Measurements from ENCODE around the gene SLC39A11. TPM values are rescaled to one million over a fixed set of nuclear protein-coding genes. Genes with fewer than 3 reads are reported as not detected.

Gene SLC39A11
- total RNA-seq, 1 experiment from 2014 or later = 15.2 TPM

DNA sequence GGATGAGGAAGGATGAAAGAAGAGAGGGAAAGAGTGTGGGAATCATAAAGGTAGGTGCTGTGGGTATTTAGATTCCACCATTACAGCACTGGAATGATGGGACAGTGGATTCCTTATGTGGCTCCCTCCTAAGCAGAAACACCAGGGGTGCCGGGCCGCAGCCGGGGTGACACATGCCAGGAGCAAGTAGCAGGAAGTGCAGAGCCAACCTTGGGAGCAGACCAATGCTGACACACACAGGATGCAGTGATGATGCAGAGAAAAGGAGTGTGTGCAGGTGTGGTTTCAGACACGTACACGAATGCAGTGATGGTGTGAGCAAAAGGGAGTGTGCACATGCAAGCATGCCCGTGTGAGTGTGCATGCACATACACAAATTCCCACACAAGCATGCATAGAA lies 338.0 kb downstream of the SLC39A11 start:
- H3K27me3 Mint-ChIP-seq (ENCODE audit: low read depth) = peaks cover 4% of the 10 kb centered on the region
- peaks cover 0 to 2% of the 10 kb centered on the region in 2 experiments; a peak in 1 of 4 replicates for H3K4me1 Mint-ChIP-seq
- Histone ChIP-seq H3K18ac (ENCODE audit: insufficient read length, low read depth, low read length) (no peak overlapping the region), H3K4ac (ENCODE audit: low read depth, low read length) (no peak overlapping the region), H2AK5ac (ENCODE audit: insufficient read length, low read length) (no peak overlapping the region), H3K4me1 (ENCODE audit: insufficient read depth, low read length) (no peaks in the 10 kb centered on the region), H2BK15ac (ENCODE audit: low read depth, low read length) (no peak overlapping the region), H3K27me3 (ENCODE audit: insufficient read depth, low read length) (no peaks in the 10 kb centered on the region), H4K91ac (ENCODE audit: insufficient read length, low read depth, low read length) (no peak overlapping the region), H4K8ac (replicated peaks; ENCODE audit: insufficient read length, low read depth, low read length) (no peak overlapping the region), H2AFZ (ENCODE audit: low read length) (no peak overlapping the region), H2BK5ac (ENCODE audit: insufficient read length, low read length) (no peak overlapping the region), H3K23ac (ENCODE audit: insufficient read length, low read depth, low read length) (no peak overlapping the region), H2BK120ac (ENCODE audit: low read depth, low read length, poor library complexity, severe bottlenecking) (no peak overlapping the region), H3K23me2 (ENCODE audit: insufficient read length, low read depth, low read length, poor library complexity, severe bottlenecking) (no peaks in the 10 kb centered on the region), H2BK20ac (ENCODE audit: low read depth, low read length, poor library complexity, severe bottlenecking) (no peak overlapping the region), H3K56ac (ENCODE audit: insufficient read length, low read depth, low read length) (no peak overlapping the region), H3K4me2 (ENCODE audit: insufficient read depth, insufficient read length, low read length) (no peak overlapping the region), H3K9ac (ENCODE audit: extremely low read depth, insufficient read length, low read length) (no peak overlapping the region), H2BK12ac (ENCODE audit: insufficient read length, low read depth, low read length) (no peak overlapping the region), H3K9me3 (ENCODE audit: control insufficient read depth, low read depth, low read length) (no peaks in the 10 kb centered on the region), H3K14ac (ENCODE audit: insufficient read depth, low read length) (no peak overlapping the region; the same call in 1 of the 2 replicates), H3K79me2 (ENCODE audit: insufficient read depth, low read length) (no peaks in the 10 kb centered on the region), H4K5ac (ENCODE audit: insufficient read length, low read depth, low read length) (no peak overlapping the region), H3K79me1 (ENCODE audit: insufficient read depth, low read depth, low read length, poor library complexity, severe bottlenecking) (no peaks in the 10 kb centered on the region), H3T11ph (ENCODE audit: low read length) (no peak overlapping the region), H3K27ac (ENCODE audit: insufficient read length, low read depth, low read length) (no peak overlapping the region), H4K20me1 (ENCODE audit: control insufficient read depth, insufficient read depth, insufficient read length) (no peaks in the 10 kb centered on the region)
- H3K9me3 Mint-ChIP-seq = peaks cover 3% of the 10 kb centered on the region in 2 experiments; a peak in 3 of 5 replicates
- WGBS (ENCODE audit: extremely low coverage, insufficient read length, low lambda C conversion rate) = no CpG with 5 or more reads among the region's 6 CpGs
- TF ChIP-seq, protein P1, sequence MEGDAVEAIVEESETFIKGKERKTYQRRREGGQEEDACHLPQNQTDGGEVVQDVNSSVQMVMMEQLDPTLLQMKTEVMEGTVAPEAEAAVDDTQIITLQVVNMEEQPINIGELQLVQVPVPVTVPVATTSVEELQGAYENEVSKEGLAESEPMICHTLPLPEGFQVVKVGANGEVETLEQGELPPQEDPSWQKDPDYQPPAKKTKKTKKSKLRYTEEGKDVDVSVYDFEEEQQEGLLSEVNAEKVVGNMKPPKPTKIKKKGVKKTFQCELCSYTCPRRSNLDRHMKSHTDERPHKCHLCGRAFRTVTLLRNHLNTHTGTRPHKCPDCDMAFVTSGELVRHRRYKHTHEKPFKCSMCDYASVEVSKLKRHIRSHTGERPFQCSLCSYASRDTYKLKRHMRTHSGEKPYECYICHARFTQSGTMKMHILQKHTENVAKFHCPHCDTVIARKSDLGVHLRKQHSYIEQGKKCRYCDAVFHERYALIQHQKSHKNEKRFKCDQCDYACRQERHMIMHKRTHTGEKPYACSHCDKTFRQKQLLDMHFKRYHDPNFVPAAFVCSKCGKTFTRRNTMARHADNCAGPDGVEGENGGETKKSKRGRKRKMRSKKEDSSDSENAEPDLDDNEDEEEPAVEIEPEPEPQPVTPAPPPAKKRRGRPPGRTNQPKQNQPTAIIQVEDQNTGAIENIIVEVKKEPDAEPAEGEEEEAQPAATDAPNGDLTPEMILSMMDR (conservative IDR thresholded peaks at IDR 0.05) = no peak
- H3K27ac Mint-ChIP-seq = peak overlapping the region in 1 of 3 experiments; percentile 4; a peak in 1 of 7 replicates
- no peak overlapping the region for H3K4me3 Mint-ChIP-seq
- peaks cover 0 to 2% (median 0%) of the 10 kb centered on the region in 3 experiments; a peak in 2 of 7 replicates for H3K36me3 Mint-ChIP-seq (ENCODE audit: insufficient read depth in 1 of 3, low read depth in 3 of 3)
- DNase-seq = no peak
